ENCODE results near the gene MX2.
"Not testable (repeated sequence)": the region's sequence is repeated elsewhere in the genome, so short reads cannot be mapped to it uniquely, and the experiment has no call there.

MX2 gene

DNA sequence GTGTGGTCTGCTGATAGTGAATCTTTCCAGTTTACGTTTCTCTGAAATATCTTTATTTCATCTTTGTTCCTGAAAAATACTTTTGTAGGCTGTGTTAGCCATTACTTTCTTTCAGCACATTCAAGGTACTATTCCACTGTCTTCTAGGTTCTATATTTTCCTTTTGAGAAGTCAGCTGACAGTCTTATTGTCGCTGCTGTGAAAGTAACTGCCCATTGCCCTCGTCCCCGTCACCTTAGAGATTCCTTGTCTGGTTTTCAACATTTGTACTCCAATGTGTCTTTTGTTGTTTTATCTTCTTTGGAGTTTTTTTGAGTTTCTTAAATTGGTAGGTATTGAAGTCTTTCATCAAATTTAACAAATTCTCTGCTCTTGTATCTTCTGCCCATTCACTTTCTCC is 19.8 kb upstream of the MX2 start:
- no peak for DNase-seq (ENCODE audit: low spot score)

DNA sequence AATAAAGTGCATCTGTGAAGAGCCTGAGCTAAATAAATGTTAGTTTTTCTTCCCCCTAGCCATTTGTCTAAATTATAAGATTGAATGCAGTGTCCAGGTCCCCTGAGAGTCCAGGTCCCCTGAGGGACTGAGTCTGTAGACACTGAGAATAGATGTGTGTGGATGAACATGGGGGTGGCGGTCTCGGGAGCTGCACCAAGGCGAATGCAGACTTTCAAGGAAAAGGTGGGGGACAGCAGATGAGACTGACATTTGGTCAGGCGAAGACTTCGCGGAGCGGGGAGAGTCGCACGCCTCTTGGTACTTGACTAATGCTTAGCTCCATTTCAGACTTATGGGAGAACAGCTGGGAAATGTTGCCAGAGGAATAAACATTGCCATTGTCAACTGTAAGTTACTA is 17.7 kb upstream of the MX2 start:
- DNase-seq (ENCODE audit: low spot score), result no peak

DNA sequence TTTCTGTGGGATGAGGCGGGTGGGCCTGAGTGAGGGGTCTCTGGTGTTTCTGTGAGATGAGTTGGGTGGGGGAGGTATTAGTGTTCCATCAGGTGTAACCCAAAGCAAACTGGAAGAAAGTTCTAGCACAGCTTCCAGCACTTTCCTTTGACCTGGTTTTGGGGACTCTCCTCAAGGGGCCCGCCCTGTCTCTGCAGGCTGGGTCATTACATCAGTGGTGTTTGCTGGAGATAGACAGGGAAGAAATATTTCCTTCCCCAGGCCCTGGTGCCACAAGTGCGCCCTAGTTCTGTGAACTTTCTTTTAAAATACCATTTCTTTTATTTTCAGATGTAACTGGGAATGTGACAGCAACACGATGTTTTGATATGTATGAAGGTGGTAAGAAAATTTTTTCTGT is 16.5 kb upstream of the MX2 start:
- DNase-seq (ENCODE audit: low spot score), result no peak

DNA sequence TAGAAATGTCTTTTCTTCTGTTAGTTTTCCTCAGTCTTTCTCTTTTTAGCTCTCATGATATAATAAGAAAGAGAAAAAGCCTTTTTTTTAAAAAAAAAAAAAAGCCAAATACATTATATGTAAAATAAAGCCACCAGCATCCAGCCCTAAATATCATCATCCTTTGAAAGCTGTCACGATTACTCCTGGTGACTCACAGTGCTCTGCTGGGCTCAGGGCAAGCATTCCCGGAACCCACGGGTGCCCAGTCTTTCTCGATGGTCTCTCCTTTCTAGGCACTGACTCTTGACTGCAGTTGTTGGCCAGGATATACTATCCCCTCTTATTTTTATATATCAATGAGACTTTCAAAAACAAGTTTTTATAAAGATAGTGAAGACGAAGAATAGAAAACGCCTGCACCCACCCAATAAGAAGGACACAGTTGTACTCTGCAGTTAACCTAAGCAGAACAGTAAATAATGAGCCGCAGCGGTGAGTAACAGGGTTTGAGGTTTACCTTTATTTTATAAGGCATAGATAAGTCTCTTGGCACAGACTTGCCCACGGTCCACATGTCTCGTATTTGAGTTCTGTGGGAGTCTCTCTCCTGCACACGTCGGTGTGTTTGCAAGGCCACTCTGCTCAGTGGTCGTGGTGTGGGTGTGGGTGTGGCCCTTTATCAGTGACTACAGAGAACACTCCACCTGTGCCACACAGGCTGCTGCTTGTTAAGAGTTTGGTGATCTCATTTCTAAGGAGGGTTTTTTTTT is 15.7 kb upstream of the MX2 start:
- no peak for DNase-seq (ENCODE audit: low spot score)

DNA sequence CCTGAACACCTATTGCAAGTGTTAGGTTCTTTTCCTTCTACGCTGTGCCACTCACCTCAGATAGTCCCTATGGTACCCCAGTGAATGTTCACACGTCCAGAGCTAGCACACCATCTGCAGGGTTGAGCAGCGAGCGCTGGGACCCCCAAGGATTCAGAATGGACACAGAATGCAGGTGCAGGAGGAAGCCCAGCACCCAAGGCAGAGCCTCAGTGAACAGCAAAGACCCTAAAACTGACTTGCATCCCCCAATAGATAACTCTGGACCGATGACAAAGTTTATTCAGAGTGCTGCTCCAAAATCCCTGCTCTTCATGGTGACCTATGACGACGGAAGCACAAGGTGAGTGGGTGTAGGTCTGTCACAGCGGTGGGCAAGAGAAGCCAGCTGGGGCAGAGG is 15.1 kb upstream of the MX2 start:
- no peak for DNase-seq (ENCODE audit: low spot score)

DNA sequence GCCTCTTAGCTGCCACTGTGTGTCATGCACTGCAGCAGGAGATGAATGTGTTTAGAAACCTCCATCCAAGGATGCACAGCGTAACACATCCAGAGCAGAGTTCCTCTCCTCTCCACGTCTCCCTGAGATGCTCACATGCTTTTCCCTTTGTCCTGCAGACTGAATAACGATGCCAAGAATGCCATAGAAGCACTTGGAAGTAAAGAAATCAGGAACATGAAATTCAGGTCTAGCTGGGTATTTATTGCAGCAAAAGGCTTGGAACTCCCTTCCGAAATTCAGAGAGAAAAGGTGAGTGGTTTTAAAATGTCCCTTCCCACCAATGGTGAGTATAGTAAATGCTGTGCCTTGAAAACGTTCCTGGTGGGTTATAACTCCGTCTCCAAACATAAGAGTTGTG is 13.4 kb upstream of the MX2 start:
- no peak for DNase-seq (ENCODE audit: low spot score)

DNA sequence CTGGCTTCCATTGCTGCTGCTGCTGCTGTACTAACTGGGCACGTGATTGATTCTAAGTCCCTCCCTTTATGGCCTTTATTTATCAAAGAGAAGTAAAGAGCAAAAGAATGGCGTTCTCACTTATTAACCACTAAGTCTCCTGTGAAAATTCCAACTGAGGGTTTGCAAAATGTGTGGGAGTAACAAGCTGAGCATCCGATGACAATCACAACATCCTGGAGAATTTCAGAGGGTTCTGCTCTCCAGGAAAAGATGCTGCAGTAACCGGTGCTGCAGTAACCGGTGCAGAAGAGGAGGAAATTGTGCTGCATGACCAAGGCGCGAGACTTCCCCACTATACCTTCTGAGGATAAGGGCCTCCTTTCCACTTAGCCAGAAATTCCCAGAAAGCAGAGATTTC is 12.7 kb upstream of the MX2 start:
- no peak for DNase-seq (ENCODE audit: low spot score)

DNA sequence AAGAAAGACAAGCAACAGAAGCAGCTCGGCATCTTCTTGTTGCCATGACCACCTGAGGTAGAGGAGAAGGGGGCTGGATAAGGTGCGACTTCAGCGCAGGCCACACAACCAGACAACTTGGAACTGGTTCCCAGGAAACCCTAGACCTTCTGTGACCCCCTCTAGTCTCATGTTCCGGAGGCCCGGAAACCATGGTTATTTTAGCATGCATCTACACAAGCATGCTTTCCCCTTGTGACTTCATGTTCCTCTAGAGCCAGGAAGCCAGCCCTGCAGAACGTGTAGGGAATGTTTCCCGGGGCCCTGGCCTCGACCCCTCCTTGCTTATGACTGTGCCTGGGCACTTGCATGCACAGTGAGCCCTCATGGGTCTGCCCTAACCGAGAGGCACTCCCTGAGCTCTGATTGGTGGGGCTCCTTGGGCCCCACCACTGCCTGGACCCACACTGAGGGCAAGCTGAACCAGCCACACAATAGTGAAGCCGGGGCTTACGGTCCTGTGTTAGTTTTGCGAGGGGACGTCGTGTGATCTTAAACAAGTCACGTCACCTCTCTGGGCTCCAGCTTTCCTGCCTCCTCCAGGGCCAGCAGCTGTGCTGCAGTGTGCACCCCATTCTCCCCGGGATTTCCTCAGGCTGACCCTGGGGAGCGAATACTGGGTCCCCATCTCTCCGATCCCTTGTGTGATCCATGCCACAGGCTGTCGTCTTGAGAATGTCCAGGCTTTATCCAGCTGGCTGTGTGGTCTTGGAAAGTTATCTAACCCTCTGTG is 12.0 kb upstream of the MX2 start:
- no peak for DNase-seq (ENCODE audit: low spot score)

DNA sequence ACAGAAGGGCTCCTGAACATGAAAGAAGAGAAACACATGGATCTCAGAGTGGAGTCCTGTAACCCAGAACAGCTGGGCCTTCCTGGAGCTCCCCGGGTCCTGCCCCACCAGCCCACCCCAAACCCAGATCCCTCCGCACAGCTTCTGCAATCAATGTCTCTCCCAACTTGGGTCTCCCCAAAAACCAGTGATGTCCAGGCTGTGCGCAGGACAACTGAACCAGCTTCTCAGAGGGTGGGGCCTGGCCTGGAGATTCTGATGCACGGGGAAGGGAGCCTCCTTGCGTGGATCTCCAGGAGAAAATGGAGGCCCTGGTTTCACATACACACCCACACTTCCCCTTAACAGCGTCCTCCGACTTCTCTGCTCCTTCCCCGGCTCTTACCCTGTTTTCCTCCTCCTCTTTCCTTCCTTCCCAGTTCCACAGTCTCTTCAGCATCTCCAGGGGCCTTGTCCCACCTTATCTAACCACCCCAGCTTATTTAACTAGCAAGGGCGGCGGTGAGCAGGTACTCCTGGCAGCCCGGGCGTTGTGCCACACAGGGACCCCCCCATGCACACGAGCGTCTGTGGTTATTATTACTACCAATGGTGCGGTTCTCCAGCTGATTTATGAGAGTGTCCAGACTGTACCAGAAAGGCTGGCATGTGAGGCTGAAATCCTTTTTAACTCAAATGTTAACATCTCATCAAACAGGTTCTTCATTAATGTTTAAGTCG is 11.2 kb upstream of the MX2 start:
- DNase-seq (ENCODE audit: low spot score), result no peak

DNA sequence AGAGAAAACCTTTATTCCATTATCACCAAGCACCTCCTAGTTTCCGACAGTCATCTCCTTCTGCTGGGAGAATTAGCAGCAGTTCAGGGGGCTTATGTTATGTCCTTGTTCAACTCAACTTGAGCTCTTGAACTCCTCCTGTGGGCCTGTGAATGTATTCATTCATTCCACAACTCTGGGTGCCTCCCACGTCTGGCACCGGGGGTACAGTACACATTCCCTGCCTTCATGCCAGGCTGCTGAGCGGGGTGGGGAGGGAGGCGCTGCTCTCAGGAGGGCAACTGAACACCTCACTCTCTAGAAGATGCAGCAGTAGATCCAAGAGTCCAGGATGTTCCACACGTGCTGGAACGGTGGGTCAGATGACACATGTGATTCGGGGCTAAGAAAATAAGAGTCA is 4.3 kb upstream of the MX2 start:
- DNase-seq (ENCODE audit: low spot score), result no peak

DNA sequence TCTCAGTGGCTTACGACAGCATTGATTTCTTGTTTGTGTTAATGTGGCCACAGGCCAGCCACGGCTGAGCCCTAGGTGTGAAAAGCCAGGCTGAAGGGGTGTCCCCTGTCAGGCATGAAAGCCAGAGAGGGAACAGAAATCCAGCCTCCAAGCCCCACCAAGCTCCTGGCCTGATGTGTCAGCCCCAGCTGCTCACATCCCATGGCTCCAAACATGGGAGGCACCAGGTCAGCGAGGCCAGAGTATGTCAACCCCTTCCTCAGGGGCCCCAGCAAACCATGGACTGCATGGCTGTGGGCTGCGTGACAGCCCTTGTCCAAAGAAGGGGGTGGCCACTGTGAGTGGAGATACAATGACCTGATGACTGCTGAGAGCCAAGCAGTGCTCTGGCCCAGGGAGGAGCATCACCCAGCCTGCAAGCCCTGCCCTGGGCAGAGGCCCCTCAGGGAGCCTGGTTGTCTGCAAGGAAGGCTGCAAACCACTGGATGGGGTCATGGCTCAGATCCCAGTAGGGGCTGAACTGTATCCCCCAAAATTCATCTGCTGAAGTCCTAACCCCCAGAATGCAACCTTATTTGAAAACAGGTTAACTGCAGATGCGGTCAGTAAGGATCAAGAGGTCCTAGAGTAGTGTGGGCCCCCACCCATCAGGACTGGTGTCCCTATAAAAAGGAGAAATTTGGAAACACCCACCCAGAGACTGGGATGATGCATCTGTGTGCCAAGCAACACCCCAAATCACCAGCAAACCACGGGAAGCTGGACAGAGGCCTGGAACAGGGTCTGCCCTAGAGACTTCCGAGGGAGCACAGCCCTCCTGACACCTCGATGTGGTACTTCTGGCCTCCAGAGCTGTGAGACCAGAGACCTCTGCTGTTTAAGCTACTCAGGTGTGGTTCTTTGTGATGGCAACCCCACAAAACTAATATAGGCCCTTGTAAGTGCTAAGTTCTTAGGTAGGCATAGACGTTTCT is 3.3 kb upstream of the MX2 start:
- no peak for DNase-seq (ENCODE audit: low spot score)

DNA sequence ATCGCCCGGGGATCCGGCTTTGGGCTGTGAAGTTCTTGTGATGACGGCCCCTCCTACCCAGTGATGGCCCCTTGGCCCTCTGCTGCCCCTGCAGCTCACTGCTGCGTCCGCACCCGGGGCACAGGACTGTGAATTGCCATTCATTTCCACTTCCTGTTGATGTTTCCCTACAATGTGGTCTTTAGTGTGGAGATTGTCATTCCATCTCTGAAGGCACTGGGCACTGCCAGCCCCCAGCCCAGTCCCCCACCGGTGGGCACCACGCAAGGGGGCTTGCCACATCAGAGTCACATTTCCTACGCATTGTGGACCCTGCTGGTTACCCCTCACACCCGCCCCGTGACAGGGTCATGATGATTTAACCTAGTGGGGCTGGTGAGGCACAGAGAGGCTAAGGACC is 2.5 kb upstream of the MX2 start:
- no peak for DNase-seq (ENCODE audit: low spot score)

DNA sequence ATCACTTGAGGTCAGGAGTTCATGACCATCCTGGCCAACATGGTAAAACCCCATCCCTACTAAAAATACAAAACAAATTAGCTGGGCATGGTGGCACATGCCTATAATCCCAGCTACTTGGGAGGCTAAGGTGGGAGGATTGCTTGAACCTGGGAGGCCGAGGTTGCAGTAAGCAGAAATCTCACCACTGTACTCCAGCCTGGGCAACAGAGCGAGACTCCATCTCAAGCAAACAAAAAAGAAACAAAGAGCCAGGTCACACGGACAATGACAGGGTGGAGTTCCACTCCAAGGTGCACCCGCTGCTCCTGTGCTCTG is 2.1 kb upstream of the MX2 start:
- not testable (repeated sequence) for DNase-seq (ENCODE audit: low spot score)

DNA sequence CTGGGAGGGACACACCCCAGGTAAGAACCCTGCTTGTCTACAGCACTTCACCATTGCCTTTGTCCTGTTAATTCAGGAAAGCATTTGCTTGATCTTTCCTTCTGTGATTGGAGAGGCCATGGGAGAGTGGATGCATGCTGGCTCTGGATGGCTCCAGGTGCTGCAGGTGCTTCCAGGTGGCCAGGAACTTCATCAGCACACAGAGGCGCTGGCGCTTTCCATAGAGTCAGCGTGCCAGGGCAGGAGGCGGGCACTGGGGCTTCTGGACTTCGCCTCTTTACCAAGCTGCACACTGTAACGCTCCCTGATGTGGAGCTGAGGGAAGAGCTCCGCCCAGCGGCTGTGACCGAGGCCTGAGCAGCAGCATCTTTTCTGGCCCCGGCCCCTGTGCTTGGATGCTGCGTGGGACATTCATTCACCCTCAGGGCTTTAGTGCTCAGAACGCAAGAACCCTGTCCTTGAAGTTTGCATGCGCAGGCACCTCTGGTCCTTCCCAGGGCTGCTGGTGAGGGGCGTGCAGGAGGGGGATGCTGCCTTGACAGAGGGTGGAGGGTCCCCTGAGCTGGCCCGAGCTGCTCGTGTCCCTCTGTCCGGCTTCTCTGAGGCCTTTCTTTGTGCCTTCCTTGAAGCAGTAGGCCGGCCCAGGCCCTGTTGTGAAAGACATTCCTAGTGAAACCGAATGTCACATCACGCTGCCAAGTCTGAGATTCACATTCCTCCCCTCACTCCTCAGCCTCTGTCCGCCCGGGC is 1.6 kb upstream of the MX2 start:
- no peak for DNase-seq (ENCODE audit: low spot score)

DNA sequence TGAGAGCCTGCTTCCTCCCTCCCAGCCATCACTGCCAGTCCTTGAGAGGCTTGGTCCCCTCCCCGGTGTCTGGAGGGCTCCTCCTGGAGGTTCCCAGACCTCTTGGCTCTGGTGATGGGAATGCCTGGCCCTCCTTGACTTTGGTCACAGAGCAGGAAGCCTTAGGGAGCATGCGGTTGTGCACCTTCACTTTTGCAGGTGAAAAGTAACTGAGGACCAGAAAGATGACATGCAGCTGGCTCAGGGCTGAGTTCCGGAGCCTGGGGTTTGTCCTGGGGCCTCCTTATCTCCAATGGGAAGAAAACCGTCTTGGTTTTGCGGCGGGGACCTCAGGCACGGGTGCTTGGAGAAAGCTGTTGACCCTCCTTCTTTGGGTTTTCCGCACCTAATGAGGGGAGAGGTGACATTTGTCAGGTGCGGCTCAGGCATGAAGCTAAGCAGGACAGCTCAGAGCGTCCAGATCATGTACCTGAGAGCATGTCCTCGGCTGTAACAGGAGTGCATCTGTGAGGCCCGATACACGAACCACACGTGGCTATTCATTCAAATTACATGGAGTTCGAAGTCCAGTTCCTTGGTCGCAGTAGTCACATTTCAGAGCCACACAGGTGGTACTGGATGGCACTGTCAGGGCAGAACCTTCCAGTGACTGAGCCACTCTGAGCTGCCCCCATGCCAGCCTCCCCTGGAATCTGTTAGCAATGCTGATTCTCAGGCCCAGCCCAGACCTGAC is 608 bp upstream of the MX2 start:
- DNase-seq (ENCODE audit: low spot score), result no peak

DNA sequence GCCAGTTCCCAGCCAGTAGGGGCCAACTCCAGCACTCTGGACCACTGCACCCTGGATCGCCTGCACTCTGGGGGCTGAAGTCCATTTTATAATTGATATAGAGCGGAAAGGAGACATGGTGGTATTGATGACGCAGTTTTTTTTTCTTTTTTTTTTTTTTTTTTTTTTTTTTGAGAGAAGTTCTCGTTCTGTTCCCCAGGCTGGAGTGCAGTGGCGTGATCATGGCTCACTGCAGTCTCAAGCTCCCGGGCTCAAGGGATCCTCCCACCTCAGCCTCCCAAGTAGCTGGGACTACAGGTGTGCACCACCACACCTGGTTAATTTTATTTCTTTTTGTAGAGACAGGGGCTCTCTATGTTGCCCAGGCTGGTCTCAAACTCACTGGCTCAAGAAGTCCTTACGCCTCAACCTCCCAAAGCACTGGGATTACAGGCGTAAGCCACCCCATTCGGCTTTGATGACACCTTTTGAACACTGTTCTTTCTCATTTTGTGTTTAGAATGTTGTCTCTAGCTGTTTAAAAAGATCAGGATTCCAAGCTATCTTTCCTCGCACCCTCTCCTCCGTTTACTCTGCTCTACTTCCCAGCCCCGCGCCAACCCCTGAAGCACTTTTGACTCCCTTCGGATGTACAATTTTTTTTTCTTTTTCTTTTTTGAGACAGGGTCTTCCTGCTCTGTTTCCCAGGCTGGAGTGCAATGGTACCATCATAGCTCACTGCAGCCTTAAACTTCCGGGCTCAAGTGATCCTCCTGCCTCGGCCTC is 960 bp downstream of the MX2 start:
- DNase-seq (ENCODE audit: low spot score), result no peak

DNA sequence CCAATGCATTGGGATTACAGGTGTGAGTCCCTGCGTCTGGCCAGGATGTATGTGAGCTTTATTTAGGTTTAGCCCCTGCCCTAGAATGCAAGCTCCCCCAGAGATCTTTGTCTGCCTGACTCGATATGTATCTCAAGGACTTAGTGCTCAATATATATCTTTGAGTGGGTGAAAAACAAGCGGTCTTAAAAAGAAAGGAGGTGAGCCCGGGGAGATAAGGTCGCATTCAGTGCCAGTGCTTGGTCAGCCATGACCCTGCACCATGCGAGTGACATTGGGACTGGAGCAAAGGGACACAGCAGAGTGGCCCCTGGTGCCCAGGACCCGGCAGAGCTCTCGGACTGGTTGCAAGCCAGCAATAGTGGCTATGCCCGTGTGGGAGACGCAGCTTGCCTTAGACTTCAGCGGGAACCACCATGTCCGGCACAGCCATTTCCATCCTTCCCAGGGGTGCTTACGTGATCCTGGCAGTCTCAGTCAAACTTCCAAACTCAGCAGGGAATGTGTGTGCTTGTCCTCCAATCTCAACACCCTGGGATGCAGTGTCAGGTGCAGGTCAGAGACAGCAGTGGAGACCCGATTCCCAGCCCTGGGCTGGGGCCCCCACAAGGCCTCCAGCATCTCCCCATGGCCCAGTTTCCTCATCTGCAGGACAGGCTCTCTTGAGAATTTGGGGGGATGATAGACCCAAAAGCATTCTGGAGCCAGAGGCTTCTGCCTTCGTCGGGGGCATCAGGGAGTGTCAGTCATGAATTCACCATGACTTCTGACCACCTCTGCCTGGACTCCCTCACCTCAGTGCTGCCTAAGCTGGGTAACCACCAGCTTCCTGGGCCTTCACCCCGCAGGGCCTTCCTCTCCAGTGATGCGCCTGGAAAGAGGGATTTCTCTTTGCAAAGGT is 1.8 kb downstream of the MX2 start:
- DNase-seq (ENCODE audit: low spot score), result no peak

DNA sequence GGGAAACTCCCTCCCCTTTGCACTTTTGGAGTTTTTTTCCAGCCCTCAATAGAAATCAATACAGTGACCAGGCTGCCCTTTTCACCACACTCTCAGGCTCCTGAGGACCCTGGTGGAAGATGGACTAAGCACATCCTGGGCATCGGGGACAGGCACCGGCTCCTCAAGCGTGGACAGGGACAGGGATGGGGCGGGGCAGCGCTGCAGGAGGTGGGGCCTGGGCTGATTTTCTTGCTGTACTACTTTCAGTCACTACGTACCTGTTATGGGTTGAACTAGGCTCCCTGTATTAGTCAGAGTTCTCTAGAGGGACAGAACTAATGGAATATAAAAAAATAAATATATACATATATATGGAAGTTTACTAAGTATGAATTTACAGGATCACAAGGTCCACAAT is 2.5 kb downstream of the MX2 start:
- no peak for DNase-seq (ENCODE audit: low spot score)

All from hepatic stellate cell (primary cell).